ENCODE results near the gene CACNA1G.

The CACNA1G gene

GRCh38 chr17:50590946-50591737 is 30.6 kb downstream of the CACNA1G start:
- no peak for DNase-seq

- no peak for DNase-seq
Observed at GRCh38 chr17:50593321-50593720, 32.8 kb downstream of the CACNA1G start.

GRCh38 chr17:50594128-50594823 is 33.8 kb downstream of the CACNA1G start:
- DNase-seq, result no peak

GRCh38 chr17:50594892-50595291 is 34.4 kb downstream of the CACNA1G start:
- no peak for DNase-seq

- DNase-seq, result no peak
Observed at GRCh38 chr17:50596191-50597037, 35.9 kb downstream of the CACNA1G start.

- no peak for DNase-seq
Observed at GRCh38 chr17:50598487-50598886, 38.0 kb downstream of the CACNA1G start.

- no peak for DNase-seq
Observed at GRCh38 chr17:50599606-50600005, 39.1 kb downstream of the CACNA1G start.

GRCh38 chr17:50601823-50602375 is 41.4 kb downstream of the CACNA1G start:
- no peak for DNase-seq

- DNase-seq, result no peak
Observed at GRCh38 chr17:50602836-50603235, 42.3 kb downstream of the CACNA1G start.

- DNase-seq, result no peak
Observed at GRCh38 chr17:50603340-50603739, 42.8 kb downstream of the CACNA1G start.

- no peak for DNase-seq
Observed at GRCh38 chr17:50604513-50604912, 44.0 kb downstream of the CACNA1G start.

- DNase-seq, result no peak
Observed at GRCh38 chr17:50605429-50605828, 44.9 kb downstream of the CACNA1G start.

GRCh38 chr17:50607522-50608175 is 47.1 kb downstream of the CACNA1G start:
- no peak for DNase-seq

- no peak for DNase-seq
Observed at GRCh38 chr17:50608700-50609379, 48.3 kb downstream of the CACNA1G start.

GRCh38 chr17:50609380-50610074 is 49.0 kb downstream of the CACNA1G start:
- no peak for DNase-seq

- no peak for DNase-seq
Observed at GRCh38 chr17:50611634-50612033, 51.1 kb downstream of the CACNA1G start.

- no peak for DNase-seq
Observed at GRCh38 chr17:50612281-50612680, 51.8 kb downstream of the CACNA1G start.

GRCh38 chr17:50613007-50613992 is 52.8 kb downstream of the CACNA1G start:
- no peak for DNase-seq

- no peak for DNase-seq
Observed at GRCh38 chr17:50614471-50615051, 54.0 kb downstream of the CACNA1G start.

GRCh38 chr17:50615828-50616227 is 55.3 kb downstream of the CACNA1G start:
- DNase-seq, result no peak

All from bone marrow (tissue), 2 donors.